HT1080 (cell line): ENCODE results near the gene SIRT7. TPM values are rescaled to one million over a fixed set of nuclear protein-coding genes. Genes with fewer than 3 reads are reported as not detected.
A peak's percentile ranks its signal among the peaks of the same experiment; 100 is the strongest.

ENCODE experiments used
- DNase-seq: peaks from one replicate; pipeline ENCODE4 v3.0.0-alpha.2; 2015; ENCODE audit warnings: low read depth
- total RNA-seq: library from RNA; depleted of rRNA; stranded (reverse); fragments of >200 nt; shearing (Covaris generic); gene quantifications from 2 replicates; pipeline ENCODE4 v1.2.3, GENCODE V29; 2014

SIRT7 gene
- total RNA-seq, 1 experiment from 2014 or later: 19.4 TPM

GRCh38 chr17:81890447-81891302 is 27.3 kb downstream of the SIRT7 start:
- DNase-seq: no peak

- DNase-seq: no peak
These were observed 28.4 kb downstream of the SIRT7 start for GRCh38 chr17:81889602-81890001.

GRCh38 chr17:81888988-81889595 is 28.9 kb downstream of the SIRT7 start:
- no peak for DNase-seq

GRCh38 chr17:81888105-81888987 is 29.6 kb downstream of the SIRT7 start:
- no peak for DNase-seq

GRCh38 chr17:81885869-81886548 is 32.0 kb downstream of the SIRT7 start:
- DNase-seq: peak; percentile 88

GRCh38 chr17:81885454-81885853 is 32.5 kb downstream of the SIRT7 start:
- DNase-seq: no peak

- DNase-seq: no peak
These were observed 33.0 kb downstream of the SIRT7 start for GRCh38 chr17:81884968-81885367.

GRCh38 chr17:81884520-81884919 is 33.5 kb downstream of the SIRT7 start:
- DNase-seq: no peak

- no peak for DNase-seq
These were observed 38.9 kb downstream of the SIRT7 start for GRCh38 chr17:81879121-81879520.

- DNase-seq: no peak
These were observed 39.7 kb downstream of the SIRT7 start for GRCh38 chr17:81878294-81878693.

- no peak for DNase-seq
These were observed 40.4 kb downstream of the SIRT7 start for GRCh38 chr17:81877569-81877968.

GRCh38 chr17:81871387-81872230 is 46.4 kb downstream of the SIRT7 start:
- DNase-seq: peak; percentile 76

- no peak for DNase-seq
These were observed 47.0 kb downstream of the SIRT7 start, which contains the start of gene ARHGDIA for GRCh38 chr17:81870981-81871386. ARHGDIA (minus strand) TSS chr17:81871337; CDS start chr17:81869930, 1,407 bp downstream.

GRCh38 chr17:81870131-81870980 is 47.6 kb downstream of the SIRT7 start:
- peak; percentile 57 for DNase-seq

GRCh38 chr17:81869221-81870130 is 48.5 kb downstream of the SIRT7 start:
- DNase-seq: peak; percentile 56

- peak; percentile 71 for DNase-seq
These were observed 49.2 kb downstream of the SIRT7 start for GRCh38 chr17:81868674-81869220.

GRCh38 chr17:81867991-81868673 is 49.8 kb downstream of the SIRT7 start:
- peak; percentile 26 for DNase-seq
